Suprapubic skin (tissue), 4 donors: ENCODE measurements around the gene MAT2B.

Source experiments
- POLR2A ChIP-seq, 2 donors: fragments of 450-650 bp; IDR thresholded peaks; one replicate each; pipeline ENCODE4 v1.6.1; 2017; ENCODE audit warnings: antibody characterized with exemption in 2 of 2, mild to moderate bottlenecking in 2 of 2, moderate library complexity in 2 of 2
- POLR2AphosphoS5 ChIP-seq, 3 donors: sonication (generic); formaldehyde crosslinking; IDR thresholded peaks; one replicate each; pipeline ENCODE4 v1.6.1; 2017; ENCODE audit warnings: antibody characterized with exemption in 3 of 3

GRCh38 chr5:163564321-163564938, 59.0 kb downstream of the MAT2B start:
- TF ChIP-seq POLR2AphosphoS5 (IDR thresholded peaks at IDR 0.05) (no peak), POLR2A (IDR thresholded peaks at IDR 0.05) (no peak)
